HG03103 (cell line): ENCODE data around the gene TMEM123.
A peak's percentile ranks its signal among the peaks of the same experiment; 100 is the strongest.
"Not testable (repeated sequence)": the region's sequence is repeated elsewhere in the genome, so short reads cannot be mapped to it uniquely, and the experiment has no call there.

Experiments
- ATAC-seq: cut with Tn5 transposase; IDR thresholded peaks from one replicate; pipeline ENCODE4 v1.9.1; 2021; ENCODE audit warnings: low read depth; ENCODE audit not compliant: unreplicated experiment

TMEM123 gene

DNA sequence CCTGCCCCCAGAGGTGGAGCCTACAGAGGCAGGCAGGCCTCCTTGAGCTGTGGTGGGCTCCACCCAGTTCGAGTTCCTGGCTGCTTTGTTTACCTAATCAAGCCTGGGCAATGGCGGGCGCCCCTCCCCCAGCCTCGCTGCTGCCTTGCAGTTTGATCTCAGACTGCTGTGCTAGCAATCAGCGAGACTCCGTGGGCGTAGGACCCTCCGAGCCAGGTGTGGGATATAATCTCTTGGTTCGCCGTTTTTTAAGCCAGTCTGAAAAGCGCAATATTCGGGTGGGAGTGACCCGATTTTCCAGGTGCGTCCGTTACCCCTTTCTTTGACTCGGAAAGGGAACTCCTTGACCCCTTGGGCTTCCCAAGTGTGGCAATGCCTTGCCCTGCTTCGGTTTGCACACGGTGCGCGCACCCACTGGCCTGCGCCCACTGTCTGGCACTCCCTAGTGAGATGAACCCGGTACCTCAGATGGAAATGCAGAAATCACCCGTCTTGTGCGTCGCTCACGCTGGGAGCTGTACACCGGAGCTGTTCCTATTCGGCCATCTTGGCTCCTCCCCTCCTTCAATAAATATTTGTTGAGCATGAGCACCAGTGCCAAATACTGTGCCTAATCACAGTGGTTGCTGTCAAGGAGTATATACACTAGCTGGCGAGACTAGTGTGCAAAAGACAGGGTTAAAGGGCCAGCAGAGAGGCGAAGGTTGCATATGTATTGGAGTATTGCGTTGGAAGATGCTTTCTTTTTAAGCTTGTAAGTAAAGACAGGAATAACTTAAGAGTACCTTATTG, 77.7 kb downstream of the TMEM123 start:
- ATAC-seq: not testable (repeated sequence)

DNA sequence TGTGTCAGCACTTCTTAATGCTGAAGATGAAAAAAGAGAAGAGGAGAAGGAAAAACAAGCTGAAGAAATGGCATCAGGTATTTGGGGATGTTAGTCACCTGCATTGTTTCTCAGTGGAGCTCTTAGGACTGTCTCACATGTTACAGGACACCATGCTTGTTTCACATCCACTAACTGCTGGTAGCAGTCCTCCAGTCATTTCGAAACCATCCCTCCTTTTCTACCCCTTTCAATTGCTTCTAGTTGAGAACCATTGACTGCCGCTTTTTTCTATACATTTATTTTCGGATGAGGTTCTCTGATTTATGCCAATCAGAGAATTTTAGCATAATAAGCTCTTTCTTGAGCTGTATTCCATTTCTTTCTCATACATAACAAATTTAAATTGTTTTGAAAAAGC, 84.1 kb downstream of the TMEM123 start:
- peak; percentile 100 for ATAC-seq

DNA sequence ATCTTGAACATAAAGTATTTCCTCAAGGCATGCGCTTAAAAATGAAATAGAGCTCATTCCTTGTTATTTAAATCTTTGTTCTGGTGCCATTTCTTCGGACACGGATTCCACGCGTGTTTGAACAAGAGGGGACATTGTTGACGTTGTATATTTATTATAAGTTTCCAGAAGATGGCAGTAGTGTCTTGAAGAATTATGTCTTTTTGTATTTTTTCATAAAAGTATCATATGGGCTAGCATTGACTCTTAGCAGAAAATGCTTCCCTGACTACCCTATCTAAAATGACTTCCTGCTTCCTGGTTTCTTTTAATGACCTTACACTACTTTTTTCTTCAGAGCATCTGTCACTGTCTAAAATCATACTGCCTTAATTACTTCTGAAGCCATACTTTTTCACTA, 85.2 kb downstream of the TMEM123 start:
- ATAC-seq: no peak

DNA sequence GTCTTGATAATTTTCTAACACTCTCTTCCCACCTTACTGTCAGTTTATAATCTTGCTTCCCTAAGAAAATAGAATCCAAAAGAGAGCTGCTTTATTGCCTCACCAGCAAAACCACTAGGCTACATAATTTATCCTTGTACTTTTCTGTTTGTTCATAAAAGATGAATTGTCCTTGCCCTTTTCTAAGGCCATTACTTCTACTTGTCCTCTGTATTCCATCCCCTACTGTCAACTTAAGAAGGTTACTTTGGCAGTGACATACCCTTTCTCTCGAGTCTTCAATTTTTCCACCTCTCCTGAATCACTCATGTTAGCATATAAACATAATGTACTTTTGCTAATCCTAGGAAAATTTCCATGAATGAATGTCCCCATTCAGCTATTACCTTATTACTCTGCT, 87.6 kb downstream of the TMEM123 start:
- no peak for ATAC-seq

DNA sequence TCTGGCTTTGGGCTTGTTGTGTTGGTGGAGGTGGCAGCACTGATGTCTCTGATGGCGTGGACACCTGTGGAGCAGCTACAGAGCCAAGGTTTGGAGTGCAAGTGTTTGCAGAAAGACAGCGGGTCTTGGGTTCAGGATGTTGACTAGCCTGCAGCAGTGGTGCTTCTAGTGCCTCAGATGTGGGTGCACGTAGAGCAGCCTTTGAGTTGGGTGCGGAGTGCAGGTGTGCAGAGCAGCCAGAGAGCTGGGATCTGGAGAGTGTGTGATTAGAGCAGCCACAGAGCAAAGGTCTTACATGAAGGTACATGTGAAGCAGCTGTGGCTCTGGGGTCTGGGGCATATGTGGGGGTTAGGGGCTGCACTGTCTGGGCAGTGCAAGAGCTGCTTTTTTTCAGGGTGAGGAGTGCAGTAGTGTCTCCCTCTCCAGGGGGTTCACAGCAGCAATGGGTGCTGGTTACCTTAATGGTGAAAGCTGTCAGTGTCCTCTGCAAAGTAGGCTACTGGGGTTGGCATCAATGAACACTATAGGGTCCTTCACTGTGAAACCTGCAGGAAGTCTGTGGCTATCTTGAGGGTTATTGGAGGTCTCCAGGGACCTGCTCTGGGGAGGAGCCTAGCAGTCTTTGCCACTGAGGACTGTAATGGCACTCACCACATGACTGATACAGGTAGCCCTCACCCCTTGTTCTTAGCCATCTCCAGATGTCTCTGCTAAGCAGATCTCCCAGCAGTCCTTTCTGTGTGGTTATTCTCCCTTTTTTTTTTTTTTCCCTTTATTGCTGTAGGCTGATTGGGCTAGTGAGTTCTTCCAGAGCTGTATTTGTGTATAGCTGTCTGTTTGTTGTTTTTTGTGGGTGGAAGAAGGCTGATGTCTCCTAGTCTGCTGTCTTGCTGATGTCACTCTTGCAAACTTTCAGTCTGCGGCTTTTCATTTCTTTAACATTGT, 91.2 kb downstream of the TMEM123 start:
- peak; percentile 84 for ATAC-seq

DNA sequence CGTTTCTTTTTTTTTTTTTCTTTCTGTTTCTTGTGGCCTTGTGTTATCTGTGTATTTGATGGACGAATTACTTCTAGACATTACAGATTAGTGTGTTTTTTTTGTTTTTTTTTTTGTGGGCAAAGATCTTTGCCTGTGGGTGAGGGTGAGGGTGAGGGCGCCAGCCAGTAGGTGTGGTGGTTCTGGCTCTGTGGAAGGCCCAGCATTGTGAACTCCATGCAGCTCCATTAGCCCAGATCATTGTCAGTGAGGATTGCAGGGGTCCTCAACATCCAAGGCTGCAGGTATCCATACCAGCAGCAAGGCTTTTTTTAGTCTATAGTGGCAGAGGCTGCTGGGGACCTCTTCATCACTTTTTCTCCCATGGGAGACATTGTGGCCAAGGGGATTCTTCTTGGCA, 91.9 kb downstream of the TMEM123 start:
- ATAC-seq: no peak

DNA sequence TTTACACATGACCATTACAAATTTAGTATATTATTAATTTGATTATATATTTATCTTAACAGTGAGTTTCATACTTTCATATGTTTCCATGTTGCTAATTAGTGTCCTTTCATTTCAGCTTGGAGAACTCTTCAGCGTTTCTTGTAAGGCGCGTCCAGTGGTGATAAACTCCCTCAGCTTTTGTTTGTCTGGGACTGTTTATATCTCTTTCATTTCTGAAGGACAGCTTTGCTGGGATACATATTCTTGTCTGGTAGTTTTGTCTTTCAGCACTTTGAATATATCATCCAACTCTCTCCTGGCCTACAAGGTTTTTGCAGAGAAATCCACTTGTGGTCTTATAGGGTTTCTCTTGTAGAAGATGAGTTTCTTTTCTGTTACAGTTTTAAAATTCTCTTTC, 93.2 kb downstream of the TMEM123 start:
- no peak for ATAC-seq

DNA sequence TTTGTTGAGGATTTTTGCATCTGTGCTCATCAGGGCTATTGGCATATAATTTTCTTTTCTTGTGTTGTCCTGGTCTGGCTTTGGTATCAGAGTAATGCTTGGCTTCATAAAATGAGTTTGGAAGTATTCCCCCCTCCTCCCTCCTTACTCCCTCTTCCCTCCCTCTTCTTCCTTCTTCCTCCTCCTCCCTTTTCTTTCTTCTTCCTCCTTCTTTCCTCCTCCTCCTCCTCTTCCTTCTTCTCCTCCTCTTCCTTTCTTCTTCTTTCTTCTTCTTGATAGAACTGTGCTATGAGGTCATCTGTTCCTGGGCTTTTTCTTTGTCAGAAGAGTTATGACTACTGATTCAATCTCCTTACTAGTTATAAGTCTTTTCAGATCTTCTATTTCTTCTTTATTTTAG, 95.4 kb downstream of the TMEM123 start:
- no peak for ATAC-seq

DNA sequence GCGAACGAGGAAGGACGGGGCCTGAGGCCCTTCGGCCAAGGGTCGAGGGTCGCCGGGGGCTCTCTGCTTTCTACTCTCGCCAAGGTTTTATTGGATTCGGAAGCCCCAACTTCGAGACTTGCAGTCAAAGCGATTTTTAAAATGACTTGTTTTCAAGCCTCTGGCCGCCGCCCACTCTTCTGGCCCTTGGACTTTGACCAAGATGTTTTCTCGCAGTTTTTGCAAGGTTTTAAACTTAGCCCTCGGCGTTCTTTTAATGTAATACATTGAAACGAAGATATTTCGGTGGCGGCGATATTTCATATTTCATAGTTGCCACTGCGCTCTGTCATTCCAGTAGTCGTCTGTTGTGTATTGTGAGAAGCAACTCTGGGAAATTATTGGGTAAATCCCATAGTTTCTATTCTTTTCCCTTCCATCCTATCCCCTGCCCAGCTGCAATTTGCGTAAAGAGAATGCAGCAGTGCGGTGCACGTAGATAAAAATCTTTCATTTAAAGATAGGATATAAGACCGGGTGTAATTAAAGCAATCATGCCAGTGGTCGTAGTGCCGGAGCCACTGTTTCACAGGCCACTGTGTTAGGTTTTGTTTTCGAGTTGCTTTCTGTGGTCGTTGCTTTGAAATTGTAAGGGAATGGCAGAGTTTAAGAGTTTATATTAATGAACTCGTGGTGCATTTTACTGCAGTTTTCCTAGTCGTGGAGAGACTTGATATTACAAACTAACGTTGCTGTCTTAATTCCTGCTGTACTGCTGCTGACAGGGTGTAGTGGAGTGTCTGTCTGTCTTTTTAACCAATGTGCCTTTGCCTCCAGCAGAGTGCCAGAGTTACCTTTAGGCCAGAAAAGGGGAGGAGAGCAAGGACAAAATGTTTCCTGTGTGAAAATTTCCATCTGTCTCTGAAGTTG, 104.8 kb downstream of the TMEM123 start:
- peak; percentile 10 for ATAC-seq

DNA sequence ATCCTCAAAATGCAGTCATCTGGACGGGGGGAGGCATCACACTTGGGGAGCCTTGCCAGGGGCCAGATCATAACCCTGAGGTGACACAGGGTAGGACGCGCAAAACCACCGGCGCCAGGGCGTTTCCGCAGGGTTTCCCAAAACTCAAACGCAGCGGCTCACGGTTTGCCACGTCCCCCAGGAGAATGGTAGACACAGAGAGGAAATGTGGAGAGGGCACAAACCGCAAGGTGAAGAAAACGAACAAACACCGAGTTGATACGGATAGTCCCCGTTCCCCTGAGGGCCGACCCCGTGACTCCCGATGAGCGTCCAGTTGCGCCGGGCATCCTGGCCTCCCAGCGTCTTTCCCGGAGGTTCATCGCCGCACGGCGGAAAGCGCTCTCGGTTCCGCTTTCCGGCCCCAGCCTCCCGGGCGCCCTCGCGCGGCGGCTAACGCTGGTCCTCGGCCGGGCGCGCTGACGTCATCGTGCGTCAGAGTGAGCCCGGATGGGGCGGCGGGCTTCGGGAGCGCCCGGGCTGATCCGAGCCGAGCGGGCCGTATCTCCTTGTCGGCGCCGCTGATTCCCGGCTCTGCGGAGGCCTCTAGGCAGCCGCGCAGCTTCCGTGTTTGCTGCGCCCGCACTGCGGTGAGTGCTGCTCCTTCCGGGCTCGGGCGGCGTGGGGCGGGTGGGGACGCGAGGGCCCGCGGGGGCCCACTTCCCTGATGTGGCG, 105.7 kb downstream of the TMEM123 start, which contains the start of gene BIRC2:
Gene BIRC2 (plus strand): TSS at position 467 of the 714 bp plus-strand sequence. CDS start 2,641 bp downstream, outside the sequence.
- ATAC-seq: peak; percentile 89

DNA sequence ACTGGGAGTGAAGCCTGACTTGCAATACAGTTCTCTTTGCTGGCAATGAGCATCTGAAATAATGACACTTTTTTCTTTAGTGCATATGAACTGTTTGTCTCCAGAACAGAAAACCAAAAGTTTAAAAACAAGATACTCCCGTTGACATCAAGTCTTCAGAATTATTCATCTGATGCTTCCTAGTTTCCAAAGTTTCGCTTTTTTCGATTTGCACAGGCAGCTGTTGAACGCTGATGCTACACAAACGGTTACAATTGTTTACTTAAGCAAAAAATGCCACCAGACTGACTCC, 106.2 kb downstream of the TMEM123 start:
- no peak for ATAC-seq
